ENCODE results near the gene RNLS.

GRCh38 chr10:88253622-88254021 is 329.5 kb downstream of the RNLS start:
- TF ChIP-seq CTCF (IDR thresholded peaks at IDR 0.05; ENCODE audit: low read depth, low read length) (no peak), POLR2A (IDR thresholded peaks at IDR 0.05; ENCODE audit: extremely low read depth, insufficient read length) (no peak), MYC (IDR thresholded peaks at IDR 0.05; ENCODE audit: low read depth, low read length) (no peak), MAX (IDR thresholded peaks at IDR 0.05; ENCODE audit: low read depth, low read length) (no peak)
